WTC11 (cell line): ENCODE results near the gene KCNC2. TPM values are rescaled to one million over a fixed set of nuclear protein-coding genes. Genes with fewer than 3 reads are reported as not detected.

Experiments
- ATAC-seq: fragments of 200-7000 bp; cut with Tn5 transposase; 2 replicates; pipeline ENCODE4 v1.10.0; 2021; ENCODE audit warnings: mild to moderate bottlenecking, moderate library complexity
- CTCF ChIA-PET: fragments of 300-600 bp; sonication (Branson Sonifier 250); formaldehyde crosslinking; loops from one replicate; lab custom pipeline; 2021; ENCODE audit warnings: antibody characterized with exemption; lab: Charles Lee
- POLR2A ChIA-PET: fragments of 350-600 bp; sonication (Branson Sonifier 250); formaldehyde crosslinking; loops from one replicate; lab custom pipeline; 2021; ENCODE audit warnings: antibody characterized with exemption; lab: Charles Lee
- DNase-seq: peaks from one replicate; pipeline ENCODE4 v3.0.0; 2021; ENCODE audit warnings: low spot score
- H3K27ac Mint-ChIP-seq: 2 replicates; pipeline ENCODE4 v1.8.0; 2021; ENCODE audit warnings: mixed read lengths
- H3K27me3 Mint-ChIP-seq: 2 replicates; pipeline ENCODE4 v1.8.0; 2021; ENCODE audit warnings: low read depth, mild to moderate bottlenecking, moderate library complexity, mixed read lengths
- H3K36me3 Mint-ChIP-seq: 2 replicates; pipeline ENCODE4 v1.8.0; 2021; ENCODE audit warnings: mixed read lengths
- H3K4me1 Mint-ChIP-seq: 2 replicates; pipeline ENCODE4 v1.8.0; 2022; ENCODE audit warnings: mixed read lengths
- H3K4me3 Mint-ChIP-seq: 2 replicates; pipeline ENCODE4 v1.8.0; 2021; ENCODE audit warnings: mild to moderate bottlenecking, moderate library complexity, mixed read lengths
- H3K9me3 Mint-ChIP-seq: 2 replicates; pipeline ENCODE4 v1.8.0; 2021; ENCODE audit warnings: mixed read lengths
- ELF4 ChIP-seq: sonication (generic); formaldehyde crosslinking; IDR thresholded peaks from 2 replicates; pipeline ENCODE4 v1.8.1; 2022; ENCODE audit warnings: low read depth, mild to moderate bottlenecking, moderate library complexity, missing genetic modification reagents
- FOXJ3 ChIP-seq: sonication (generic); formaldehyde crosslinking; IDR thresholded peaks from 2 replicates; pipeline ENCODE4 v1.9.0; 2021; ENCODE audit warnings: missing genetic modification reagents, mild to moderate bottlenecking, borderline replicate concordance
- FOXK1 ChIP-seq: sonication (generic); formaldehyde crosslinking; IDR thresholded peaks from 2 replicates; pipeline ENCODE4 v1.8.0; 2022; ENCODE audit warnings: mild to moderate bottlenecking, moderate library complexity, missing genetic modification reagents
- FOXP1 ChIP-seq: sonication (generic); formaldehyde crosslinking; IDR thresholded peaks from 2 replicates; pipeline ENCODE4 v1.8.0; 2022; ENCODE audit warnings: missing genetic modification reagents, mild to moderate bottlenecking, moderate library complexity, borderline replicate concordance
- JAZF1 ChIP-seq: fragments of 250-450 bp; sonication (Bioruptor Pico); IDR thresholded peaks from 2 replicates; pipeline ENCODE4 v1.9.0; 2021; ENCODE audit warnings: moderate library complexity, mild to moderate bottlenecking, inconsistent platforms
- KAT7 ChIP-seq: sonication (generic); formaldehyde crosslinking; IDR thresholded peaks from 2 replicates; pipeline ENCODE4 v1.8.1; 2023; ENCODE audit warnings: missing genetic modification reagents, mild to moderate bottlenecking, borderline replicate concordance
- NR1H2 ChIP-seq: sonication (generic); formaldehyde crosslinking; IDR thresholded peaks from 2 replicates; pipeline ENCODE4 v1.9.0; 2021; ENCODE audit warnings: mild to moderate bottlenecking, moderate library complexity, missing genetic modification reagents
- NR3C1 ChIP-seq: sonication (generic); formaldehyde crosslinking; conservative IDR thresholded peaks from 2 replicates; pipeline ENCODE4 v1.8.1; 2023; ENCODE audit warnings: low read depth, mild to moderate bottlenecking, missing genetic modification reagents
- RORB ChIP-seq: fragments of 250-450 bp; sonication (Bioruptor Pico); IDR thresholded peaks from 2 replicates; pipeline ENCODE4 v1.9.0; 2021; ENCODE audit warnings: mild to moderate bottlenecking
- SMAD4 ChIP-seq: sonication (generic); formaldehyde crosslinking; IDR thresholded peaks from 2 replicates; pipeline ENCODE4 v1.8.0; 2022; ENCODE audit warnings: mild to moderate bottlenecking, missing genetic modification reagents
- SOX15 ChIP-seq: fragments of 250-450 bp; sonication (Bioruptor Pico); IDR thresholded peaks from 2 replicates; pipeline ENCODE4 v1.9.0; 2021; ENCODE audit warnings: mild to moderate bottlenecking
- TP53 ChIP-seq: sonication (generic); formaldehyde crosslinking; IDR thresholded peaks from 2 replicates; pipeline ENCODE4 v1.8.1; 2023; ENCODE audit warnings: mild to moderate bottlenecking, missing genetic modification reagents
- ZNF121 ChIP-seq: sonication (generic); formaldehyde crosslinking; IDR thresholded peaks from 2 replicates; pipeline ENCODE4 v1.8.0; 2023; ENCODE audit warnings: missing genetic modification reagents
- total RNA-seq: library from RNA; stranded (reverse); gene quantifications from 3 replicates; pipeline ENCODE4 v1.2.3, GENCODE V29; 2021
- TF ChIP-seq, protein P1 (sequence below): fragments of 250-450 bp; sonication (Bioruptor Pico); IDR thresholded peaks from 2 replicates; pipeline ENCODE4 v1.9.0; 2021; ENCODE audit warnings: mild to moderate bottlenecking, borderline replicate concordance
- TF ChIP-seq, protein P2 (sequence below): fragments of 250-450 bp; sonication (Bioruptor Pico); IDR thresholded peaks from 2 replicates; pipeline ENCODE4 v2.1.2; 2022; ENCODE audit warnings: mild to moderate bottlenecking, moderate library complexity
- TF ChIP-seq, protein P3 (sequence below): fragments of 250-450 bp; sonication (Bioruptor Pico); IDR thresholded peaks from 2 replicates; pipeline ENCODE4 v1.9.0; 2021; ENCODE audit warnings: moderate library complexity, mild to moderate bottlenecking, inconsistent platforms, borderline replicate concordance
- TF ChIP-seq, protein P4 (sequence below): sonication (generic); formaldehyde crosslinking; conservative IDR thresholded peaks from 2 replicates; pipeline ENCODE4 v1.8.1; 2023; ENCODE audit warnings: mild to moderate bottlenecking, low read depth, missing genetic modification reagents, moderate library complexity
- TF ChIP-seq, protein P5 (sequence below): sonication (generic); formaldehyde crosslinking; IDR thresholded peaks from 2 replicates; pipeline ENCODE4 v1.8.1; 2023; ENCODE audit warnings: mild to moderate bottlenecking, missing genetic modification reagents, moderate library complexity
- TF ChIP-seq, protein P6 (sequence below): sonication (generic); formaldehyde crosslinking; IDR thresholded peaks from 2 replicates; pipeline ENCODE4 v1.8.1; 2023; ENCODE audit warnings: mild to moderate bottlenecking, missing genetic modification reagents, moderate library complexity

Gene KCNC2
- total RNA-seq, 1 experiment from 2014 or later, result not detected

DNA sequence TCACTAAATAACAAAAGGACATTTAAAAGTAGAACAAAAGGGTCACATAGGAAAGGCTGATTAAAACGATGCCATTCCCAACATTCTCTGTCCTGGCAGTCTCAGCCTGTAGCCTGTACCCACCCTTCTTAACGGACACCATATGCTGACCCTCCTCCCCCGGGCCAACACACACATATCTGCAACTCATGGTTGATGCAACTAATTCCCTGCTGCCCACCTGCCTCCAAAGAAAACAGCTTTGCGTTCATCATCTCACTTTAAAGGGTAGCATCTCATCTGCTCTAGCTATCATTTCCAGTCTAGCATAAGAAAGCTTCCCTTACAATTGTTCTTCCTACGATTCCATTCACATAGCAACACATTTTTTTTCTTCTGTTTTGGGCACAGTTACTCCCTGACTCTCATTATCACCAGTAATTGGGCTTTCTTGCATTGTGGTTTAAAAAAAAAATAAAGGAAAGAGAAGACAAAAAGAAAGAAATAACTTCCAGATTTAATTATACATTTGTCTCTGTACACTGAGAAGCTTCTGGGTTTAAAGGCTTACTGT lies 92.9 kb downstream of the KCNC2 start (continued):
- TF ChIP-seq, protein P1, sequence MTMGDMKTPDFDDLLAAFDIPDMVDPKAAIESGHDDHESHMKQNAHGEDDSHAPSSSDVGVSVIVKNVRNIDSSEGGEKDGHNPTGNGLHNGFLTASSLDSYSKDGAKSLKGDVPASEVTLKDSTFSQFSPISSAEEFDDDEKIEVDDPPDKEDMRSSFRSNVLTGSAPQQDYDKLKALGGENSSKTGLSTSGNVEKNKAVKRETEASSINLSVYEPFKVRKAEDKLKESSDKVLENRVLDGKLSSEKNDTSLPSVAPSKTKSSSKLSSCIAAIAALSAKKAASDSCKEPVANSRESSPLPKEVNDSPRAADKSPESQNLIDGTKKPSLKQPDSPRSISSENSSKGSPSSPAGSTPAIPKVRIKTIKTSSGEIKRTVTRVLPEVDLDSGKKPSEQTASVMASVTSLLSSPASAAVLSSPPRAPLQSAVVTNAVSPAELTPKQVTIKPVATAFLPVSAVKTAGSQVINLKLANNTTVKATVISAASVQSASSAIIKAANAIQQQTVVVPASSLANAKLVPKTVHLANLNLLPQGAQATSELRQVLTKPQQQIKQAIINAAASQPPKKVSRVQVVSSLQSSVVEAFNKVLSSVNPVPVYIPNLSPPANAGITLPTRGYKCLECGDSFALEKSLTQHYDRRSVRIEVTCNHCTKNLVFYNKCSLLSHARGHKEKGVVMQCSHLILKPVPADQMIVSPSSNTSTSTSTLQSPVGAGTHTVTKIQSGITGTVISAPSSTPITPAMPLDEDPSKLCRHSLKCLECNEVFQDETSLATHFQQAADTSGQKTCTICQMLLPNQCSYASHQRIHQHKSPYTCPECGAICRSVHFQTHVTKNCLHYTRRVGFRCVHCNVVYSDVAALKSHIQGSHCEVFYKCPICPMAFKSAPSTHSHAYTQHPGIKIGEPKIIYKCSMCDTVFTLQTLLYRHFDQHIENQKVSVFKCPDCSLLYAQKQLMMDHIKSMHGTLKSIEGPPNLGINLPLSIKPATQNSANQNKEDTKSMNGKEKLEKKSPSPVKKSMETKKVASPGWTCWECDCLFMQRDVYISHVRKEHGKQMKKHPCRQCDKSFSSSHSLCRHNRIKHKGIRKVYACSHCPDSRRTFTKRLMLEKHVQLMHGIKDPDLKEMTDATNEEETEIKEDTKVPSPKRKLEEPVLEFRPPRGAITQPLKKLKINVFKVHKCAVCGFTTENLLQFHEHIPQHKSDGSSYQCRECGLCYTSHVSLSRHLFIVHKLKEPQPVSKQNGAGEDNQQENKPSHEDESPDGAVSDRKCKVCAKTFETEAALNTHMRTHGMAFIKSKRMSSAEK (CRISPR knock-in tag), result no peak
- no peak for TF ChIP-seq NR3C1

DNA sequence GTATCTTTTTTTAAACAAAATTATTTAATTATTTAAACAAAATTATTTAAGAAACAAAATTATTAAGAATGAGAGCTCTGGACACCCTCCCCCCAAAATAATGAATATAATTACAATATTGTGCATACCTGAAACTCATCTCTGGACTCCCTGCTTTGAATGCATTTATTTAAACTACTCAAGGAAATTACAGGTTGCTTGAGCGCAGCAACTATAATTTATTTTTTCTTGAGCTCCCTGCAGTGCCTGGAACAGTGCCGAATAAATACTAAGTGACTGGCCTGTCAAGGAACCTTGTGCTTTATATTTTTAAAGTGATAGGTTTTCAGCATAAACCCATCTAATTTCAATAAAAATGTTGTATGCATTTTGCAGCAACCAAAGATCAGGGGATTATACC lies 93.9 kb downstream of the KCNC2 start:
- no peak overlapping the region for H3K27ac Mint-ChIP-seq
- H3K36me3 Mint-ChIP-seq, result no peaks in the 10 kb centered on the region
- ATAC-seq (no peak), DNase-seq (no peak)
- no peaks in the 10 kb centered on the region for H3K9me3 Mint-ChIP-seq
- CTCF ChIA-PET, result no interaction called here
- H3K27me3 Mint-ChIP-seq, result no peaks in the 10 kb centered on the region
- POLR2A ChIA-PET, result no interaction called here
- no peaks in the 10 kb centered on the region for H3K4me1 Mint-ChIP-seq
- no peak for TF ChIP-seq KAT7 (CRISPR knock-in tag)
- no peak for TF ChIP-seq JAZF1 (CRISPR knock-in tag)
- TF ChIP-seq SMAD4 (CRISPR knock-in tag), result no peak
- no peak overlapping the region for H3K4me3 Mint-ChIP-seq

DNA sequence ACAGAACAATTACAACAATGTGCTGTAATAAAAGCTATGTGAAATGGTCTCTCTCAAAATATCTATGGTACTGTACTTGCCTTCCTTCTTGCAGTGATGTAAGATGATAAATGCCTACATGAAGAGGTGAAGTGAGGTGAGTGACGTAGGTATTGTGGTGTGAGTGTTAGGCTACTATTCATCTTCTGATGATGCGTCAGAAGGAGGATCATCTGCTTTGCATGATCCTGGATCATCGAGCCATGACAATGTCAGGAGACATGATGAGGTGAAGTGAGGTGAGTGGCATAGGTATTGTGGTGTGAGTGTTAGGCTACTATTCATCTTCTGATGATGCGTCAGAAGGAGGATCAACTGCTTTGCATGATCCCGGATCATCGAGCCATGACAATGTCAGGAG lies 105.8 kb downstream of the KCNC2 start:
- Mint-ChIP-seq H3K27ac (no peak overlapping the region), H3K27me3 (no peaks in the 10 kb centered on the region), H3K4me1 (no peaks in the 10 kb centered on the region), H3K9me3 (no peaks in the 10 kb centered on the region), H3K4me3 (no peak overlapping the region), H3K36me3 (no peaks in the 10 kb centered on the region)
- CTCF ChIA-PET, result no interaction called here
- POLR2A ChIA-PET, result no interaction called here
- ATAC-seq (no peak), DNase-seq (no peak)
- no peak for TF ChIP-seq ELF4
- TF ChIP-seq, protein P2, sequence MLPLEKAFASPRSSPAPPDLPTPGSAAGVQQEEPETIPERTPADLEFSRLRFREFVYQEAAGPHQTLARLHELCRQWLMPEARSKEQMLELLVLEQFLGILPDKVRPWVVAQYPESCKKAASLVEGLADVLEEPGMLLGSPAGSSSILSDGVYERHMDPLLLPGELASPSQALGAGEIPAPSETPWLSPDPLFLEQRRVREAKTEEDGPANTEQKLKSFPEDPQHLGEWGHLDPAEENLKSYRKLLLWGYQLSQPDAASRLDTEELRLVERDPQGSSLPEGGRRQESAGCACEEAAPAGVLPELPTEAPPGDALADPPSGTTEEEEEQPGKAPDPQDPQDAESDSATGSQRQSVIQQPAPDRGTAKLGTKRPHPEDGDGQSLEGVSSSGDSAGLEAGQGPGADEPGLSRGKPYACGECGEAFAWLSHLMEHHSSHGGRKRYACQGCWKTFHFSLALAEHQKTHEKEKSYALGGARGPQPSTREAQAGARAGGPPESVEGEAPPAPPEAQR, result no peak
- TF ChIP-seq, protein P3, sequence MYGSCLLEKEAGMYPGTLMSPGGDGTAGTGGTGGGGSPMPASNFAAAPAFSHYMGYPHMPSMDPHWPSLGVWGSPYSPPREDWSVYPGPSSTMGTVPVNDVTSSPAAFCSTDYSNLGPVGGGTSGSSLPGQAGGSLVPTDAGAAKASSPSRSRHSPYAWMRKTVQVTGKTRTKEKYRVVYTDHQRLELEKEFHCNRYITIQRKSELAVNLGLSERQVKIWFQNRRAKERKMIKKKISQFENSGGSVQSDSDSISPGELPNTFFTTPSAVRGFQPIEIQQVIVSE (CRISPR knock-in tag), result no peak
- TF ChIP-seq, protein P4, sequence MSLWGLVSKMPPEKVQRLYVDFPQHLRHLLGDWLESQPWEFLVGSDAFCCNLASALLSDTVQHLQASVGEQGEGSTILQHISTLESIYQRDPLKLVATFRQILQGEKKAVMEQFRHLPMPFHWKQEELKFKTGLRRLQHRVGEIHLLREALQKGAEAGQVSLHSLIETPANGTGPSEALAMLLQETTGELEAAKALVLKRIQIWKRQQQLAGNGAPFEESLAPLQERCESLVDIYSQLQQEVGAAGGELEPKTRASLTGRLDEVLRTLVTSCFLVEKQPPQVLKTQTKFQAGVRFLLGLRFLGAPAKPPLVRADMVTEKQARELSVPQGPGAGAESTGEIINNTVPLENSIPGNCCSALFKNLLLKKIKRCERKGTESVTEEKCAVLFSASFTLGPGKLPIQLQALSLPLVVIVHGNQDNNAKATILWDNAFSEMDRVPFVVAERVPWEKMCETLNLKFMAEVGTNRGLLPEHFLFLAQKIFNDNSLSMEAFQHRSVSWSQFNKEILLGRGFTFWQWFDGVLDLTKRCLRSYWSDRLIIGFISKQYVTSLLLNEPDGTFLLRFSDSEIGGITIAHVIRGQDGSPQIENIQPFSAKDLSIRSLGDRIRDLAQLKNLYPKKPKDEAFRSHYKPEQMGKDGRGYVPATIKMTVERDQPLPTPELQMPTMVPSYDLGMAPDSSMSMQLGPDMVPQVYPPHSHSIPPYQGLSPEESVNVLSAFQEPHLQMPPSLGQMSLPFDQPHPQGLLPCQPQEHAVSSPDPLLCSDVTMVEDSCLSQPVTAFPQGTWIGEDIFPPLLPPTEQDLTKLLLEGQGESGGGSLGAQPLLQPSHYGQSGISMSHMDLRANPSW (CRISPR knock-in tag), result no peak
- TF ChIP-seq TP53 (CRISPR knock-in tag), result no peak
- no peak for TF ChIP-seq FOXP1 (CRISPR knock-in tag)
- no peak for TF ChIP-seq RORB (CRISPR knock-in tag)
- TF ChIP-seq, protein P5, sequence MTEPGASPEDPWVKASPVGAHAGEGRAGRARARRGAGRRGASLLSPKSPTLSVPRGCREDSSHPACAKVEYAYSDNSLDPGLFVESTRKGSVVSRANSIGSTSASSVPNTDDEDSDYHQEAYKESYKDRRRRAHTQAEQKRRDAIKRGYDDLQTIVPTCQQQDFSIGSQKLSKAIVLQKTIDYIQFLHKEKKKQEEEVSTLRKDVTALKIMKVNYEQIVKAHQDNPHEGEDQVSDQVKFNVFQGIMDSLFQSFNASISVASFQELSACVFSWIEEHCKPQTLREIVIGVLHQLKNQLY (CRISPR knock-in tag), result no peak
- no peak for TF ChIP-seq FOXJ3 (CRISPR knock-in tag)
- TF ChIP-seq NR1H2, result no peak
- TF ChIP-seq, protein P6, sequence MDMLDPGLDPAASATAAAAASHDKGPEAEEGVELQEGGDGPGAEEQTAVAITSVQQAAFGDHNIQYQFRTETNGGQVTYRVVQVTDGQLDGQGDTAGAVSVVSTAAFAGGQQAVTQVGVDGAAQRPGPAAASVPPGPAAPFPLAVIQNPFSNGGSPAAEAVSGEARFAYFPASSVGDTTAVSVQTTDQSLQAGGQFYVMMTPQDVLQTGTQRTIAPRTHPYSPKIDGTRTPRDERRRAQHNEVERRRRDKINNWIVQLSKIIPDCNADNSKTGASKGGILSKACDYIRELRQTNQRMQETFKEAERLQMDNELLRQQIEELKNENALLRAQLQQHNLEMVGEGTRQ (CRISPR knock-in tag), result no peak
- no peak for TF ChIP-seq ZNF121
- no peak for TF ChIP-seq SMAD4 (CRISPR knock-in tag)
- TF ChIP-seq FOXK1, result no peak
- TF ChIP-seq SOX15 (CRISPR knock-in tag), result no peak
